22Rv1 (cell line): Measurements from ENCODE around the gene ATF1.

ENCODE experiments used
- H3K27ac ChIP-seq: fragments of 450-650 bp; 2 replicates; pipeline ENCODE4 v1.5.1; 2017
- ZFX ChIP-seq: fragments of 450-650 bp; IDR thresholded peaks from 2 replicates; pipeline ENCODE4 v1.6.1; 2017; ENCODE audit warnings: antibody characterized with exemption, borderline replicate concordance
- TF ChIP-seq, protein P1 (sequence below): fragments of 450-650 bp; IDR thresholded peaks from 2 replicates; pipeline ENCODE4 v1.5.1; 2017; ENCODE audit warnings: mild to moderate bottlenecking

Gene ATF1

DNA sequence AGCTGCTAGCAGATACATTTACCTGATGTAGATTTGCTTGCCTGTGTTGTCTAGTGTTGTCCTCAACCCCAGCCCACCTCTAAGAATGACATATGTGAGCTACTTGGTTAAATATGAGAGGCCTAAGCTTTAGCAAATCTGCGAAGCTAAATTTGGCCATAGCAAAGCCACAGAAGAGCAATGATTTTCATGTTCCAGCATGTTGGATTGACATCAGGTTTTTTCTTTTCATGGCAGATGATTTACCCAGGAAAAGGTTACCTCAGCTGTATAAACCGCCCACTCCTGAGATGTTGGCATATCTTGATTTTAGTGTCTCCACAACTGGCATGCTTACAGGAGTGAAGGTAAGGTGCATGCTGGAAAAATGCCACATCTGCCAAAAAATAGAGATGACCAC, 36.4 kb upstream of the ATF1 start:
- no peak overlapping the region for H3K27ac ChIP-seq
- TF ChIP-seq, protein P1, sequence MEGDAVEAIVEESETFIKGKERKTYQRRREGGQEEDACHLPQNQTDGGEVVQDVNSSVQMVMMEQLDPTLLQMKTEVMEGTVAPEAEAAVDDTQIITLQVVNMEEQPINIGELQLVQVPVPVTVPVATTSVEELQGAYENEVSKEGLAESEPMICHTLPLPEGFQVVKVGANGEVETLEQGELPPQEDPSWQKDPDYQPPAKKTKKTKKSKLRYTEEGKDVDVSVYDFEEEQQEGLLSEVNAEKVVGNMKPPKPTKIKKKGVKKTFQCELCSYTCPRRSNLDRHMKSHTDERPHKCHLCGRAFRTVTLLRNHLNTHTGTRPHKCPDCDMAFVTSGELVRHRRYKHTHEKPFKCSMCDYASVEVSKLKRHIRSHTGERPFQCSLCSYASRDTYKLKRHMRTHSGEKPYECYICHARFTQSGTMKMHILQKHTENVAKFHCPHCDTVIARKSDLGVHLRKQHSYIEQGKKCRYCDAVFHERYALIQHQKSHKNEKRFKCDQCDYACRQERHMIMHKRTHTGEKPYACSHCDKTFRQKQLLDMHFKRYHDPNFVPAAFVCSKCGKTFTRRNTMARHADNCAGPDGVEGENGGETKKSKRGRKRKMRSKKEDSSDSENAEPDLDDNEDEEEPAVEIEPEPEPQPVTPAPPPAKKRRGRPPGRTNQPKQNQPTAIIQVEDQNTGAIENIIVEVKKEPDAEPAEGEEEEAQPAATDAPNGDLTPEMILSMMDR, result no peak
- TF ChIP-seq ZFX, result no peak

DNA sequence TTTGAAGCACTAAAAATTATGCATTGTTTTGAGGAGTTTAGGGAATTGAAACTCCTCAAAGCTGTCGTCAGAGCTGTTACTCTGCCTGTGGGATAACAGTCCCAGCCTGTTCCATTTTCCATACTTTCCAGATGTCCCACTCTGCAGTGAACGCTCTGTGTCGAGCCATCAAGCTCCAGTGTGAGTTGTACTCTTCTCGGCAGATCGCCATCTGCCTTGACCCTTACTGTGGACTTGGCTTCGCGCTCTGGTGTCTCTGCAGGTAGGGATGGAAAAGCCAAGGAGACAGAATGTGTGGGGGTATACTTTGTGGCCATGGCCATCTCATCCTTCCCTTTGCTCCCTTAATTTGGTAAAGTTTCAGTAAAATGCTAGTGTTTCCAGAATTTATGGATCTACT, 35.5 kb upstream of the ATF1 start:
- H3K27ac ChIP-seq, result no peak overlapping the region
- TF ChIP-seq, protein P1, result no peak
- TF ChIP-seq ZFX, result no peak

DNA sequence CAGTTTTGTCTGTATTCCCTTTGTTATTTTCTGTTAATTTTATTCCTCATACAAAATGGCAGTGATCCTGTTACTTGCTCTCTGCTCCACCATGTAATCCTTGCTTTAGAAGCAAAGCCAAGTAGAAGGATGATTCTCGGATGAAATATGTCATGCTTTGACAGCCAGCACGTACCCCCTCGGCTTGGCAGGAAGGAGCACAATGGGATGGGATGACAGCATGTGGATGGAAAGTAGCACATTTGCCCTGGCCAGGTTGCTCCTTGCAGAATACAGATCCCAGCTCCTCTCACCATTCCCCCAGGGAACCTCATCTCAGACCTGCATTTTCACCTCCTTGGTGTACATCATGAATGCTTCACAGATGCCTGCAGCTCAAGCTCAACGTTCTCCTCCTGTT, 35.1 kb upstream of the ATF1 start:
- H3K27ac ChIP-seq, result no peak overlapping the region
- TF ChIP-seq, protein P1, result no peak
- TF ChIP-seq ZFX, result no peak

DNA sequence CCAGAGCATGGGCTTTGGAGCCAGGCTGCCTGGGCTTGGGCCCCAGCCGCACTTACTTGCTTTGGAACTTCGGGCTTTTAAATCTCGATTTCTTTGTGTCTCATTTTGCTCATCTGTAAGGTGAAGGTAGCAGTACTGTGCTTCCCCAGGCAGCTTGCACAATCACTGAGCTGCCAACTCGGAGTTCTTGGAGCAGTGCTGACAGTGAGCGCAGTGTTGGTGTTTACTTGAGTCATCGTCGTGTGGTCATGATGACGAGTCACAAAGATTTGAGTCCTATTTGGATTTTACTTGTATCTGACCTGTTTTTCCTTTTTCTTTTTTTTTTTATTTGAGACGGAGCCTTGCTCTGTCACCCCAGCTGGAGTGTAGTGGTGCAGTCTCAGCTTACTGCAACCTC, 31.3 kb upstream of the ATF1 start:
- TF ChIP-seq ZFX, result no peak
- TF ChIP-seq, protein P1, result no peak
- no peak overlapping the region for H3K27ac ChIP-seq

DNA sequence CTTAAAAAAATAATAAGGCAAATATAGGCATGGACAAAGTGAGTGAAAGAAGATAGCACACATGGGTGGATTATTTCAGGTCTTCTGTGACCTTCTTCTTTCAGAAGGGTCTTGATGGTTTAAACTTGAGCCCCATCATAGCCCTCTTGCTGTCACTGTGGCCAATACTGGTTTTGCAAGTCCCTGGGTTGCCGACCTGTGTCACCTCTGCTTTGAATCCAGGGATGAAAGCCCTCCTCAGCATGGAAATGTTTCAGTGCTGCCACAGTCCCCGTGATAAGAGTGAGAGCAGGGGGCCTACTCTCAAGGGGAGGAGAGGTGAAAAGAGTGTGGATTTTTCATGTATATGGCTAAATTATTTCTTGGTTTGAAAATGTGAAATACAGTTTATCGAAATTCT, 30.2 kb upstream of the ATF1 start:
- H3K27ac ChIP-seq, result no peak overlapping the region
- TF ChIP-seq, protein P1, result no peak
- no peak for TF ChIP-seq ZFX

DNA sequence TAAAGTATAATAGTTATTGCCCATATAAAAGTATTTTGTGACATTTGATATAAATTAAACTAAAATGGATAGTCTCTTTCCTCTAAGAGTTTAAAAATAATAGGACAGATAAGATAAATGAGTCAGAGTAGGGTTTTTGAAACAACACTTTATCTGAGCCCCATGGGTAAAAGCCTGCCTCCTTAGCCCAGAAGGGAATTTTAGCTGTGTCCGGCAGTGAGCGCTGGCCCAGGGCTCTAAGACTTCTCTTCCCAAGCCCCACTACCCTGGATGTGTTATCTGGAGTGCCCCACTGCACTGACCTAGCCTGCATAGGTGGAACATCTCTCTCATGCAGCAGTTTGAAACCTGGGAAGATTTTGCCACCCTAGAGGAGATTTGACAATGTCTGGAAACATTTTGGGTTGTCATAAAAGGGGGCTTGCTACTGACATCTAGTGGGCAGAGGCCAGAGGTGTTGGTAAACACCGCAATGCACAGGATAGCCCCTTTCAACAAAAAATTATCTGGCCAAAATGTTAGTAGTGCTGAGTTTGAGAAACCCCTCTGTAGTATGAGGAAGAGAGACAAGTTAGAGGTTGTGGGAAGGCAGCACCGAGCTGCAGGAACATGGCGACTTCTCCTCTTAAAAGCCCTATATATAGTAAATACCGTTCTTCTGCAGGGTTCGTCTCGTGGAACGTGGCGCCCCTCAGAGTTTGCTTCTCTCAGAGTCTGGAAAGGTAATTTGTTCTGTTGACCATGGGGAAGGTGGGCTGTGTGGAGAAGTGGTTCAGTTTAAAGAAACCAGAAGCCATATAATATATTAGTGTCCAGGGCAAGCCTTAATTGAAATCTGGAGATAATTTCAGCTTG, 29.3 kb upstream of the ATF1 start:
- no peak overlapping the region for H3K27ac ChIP-seq
- no peak for TF ChIP-seq ZFX
- TF ChIP-seq, protein P1, result peak; percentile 91

DNA sequence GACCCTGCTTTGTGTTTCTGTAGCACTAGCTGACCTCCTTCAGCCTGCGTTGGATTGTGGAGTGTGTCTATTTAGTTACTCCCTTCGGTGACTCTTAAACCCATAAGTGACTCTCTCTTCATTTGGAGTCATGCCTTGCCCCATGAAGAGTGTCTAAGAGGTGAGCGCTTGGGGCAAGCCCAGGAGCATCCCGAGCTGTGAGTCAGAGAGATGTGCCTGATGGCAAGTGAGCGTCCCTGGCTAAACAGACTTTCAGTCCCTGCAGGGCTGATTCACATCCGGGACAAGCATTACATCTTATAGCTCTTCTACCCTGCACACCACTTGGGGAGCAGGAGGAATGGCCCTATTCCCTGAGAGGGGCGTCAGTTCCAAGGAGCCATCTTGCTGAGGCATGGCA, 24.3 kb upstream of the ATF1 start:
- TF ChIP-seq, protein P1, result no peak
- no peak for TF ChIP-seq ZFX
- no peak overlapping the region for H3K27ac ChIP-seq
